Measurements from ENCODE around the gene KCNMB2. TPM values are rescaled to one million over a fixed set of nuclear protein-coding genes. Genes with fewer than 3 reads are reported as not detected.
A peak's percentile ranks its signal among the peaks of the same experiment; 100 is the strongest.

KCNMB2 gene
- total RNA-seq, 1 donor = 1.1 TPM

DNA sequence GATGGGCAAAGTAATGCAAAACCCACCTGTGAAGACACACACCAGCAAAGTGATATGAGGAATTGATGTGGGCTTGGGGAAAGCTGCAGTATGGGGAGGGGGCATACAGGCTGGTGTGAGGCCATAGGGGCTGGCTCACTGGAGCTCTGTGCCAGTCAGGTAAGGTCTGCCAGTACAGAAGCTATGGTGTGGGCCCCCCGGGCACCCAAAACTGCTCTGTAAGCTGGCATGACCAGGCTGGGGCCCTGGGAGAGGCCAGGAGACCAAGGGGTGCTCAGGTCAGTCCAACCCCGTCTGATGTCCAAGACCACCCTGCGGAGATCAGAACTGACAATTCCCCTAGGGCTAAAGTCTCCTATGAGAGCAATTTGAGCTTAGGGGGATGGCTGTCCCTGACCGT is 163.1 kb downstream of the KCNMB2 start:
- no peak overlapping the region for H3K4me3 ChIP-seq (ENCODE audit: insufficient read depth, low read length)
- H3K4me1 ChIP-seq (ENCODE audit: insufficient read depth, low read length) = no peaks in the 10 kb centered on the region
- no peaks in the 10 kb centered on the region for H3K79me2 ChIP-seq (ENCODE audit: insufficient read depth, low read length)
- no peak overlapping the region for H3K27ac ChIP-seq (ENCODE audit: low read depth, low read length)
- no peaks in the 10 kb centered on the region for H3K9me3 ChIP-seq (ENCODE audit: low read depth, low read length)
- H3K36me3 ChIP-seq (ENCODE audit: insufficient read depth, low read length) = no peaks in the 10 kb centered on the region
- DNase-seq (ENCODE audit: insufficient read length, low spot score, missing footprints) = no peak
- H4K20me1 ChIP-seq (ENCODE audit: insufficient read depth, low read length) = no peaks in the 10 kb centered on the region
- H3K27me3 ChIP-seq (ENCODE audit: insufficient read depth, low read length) = no peaks in the 10 kb centered on the region
- TF ChIP-seq, protein P1, sequence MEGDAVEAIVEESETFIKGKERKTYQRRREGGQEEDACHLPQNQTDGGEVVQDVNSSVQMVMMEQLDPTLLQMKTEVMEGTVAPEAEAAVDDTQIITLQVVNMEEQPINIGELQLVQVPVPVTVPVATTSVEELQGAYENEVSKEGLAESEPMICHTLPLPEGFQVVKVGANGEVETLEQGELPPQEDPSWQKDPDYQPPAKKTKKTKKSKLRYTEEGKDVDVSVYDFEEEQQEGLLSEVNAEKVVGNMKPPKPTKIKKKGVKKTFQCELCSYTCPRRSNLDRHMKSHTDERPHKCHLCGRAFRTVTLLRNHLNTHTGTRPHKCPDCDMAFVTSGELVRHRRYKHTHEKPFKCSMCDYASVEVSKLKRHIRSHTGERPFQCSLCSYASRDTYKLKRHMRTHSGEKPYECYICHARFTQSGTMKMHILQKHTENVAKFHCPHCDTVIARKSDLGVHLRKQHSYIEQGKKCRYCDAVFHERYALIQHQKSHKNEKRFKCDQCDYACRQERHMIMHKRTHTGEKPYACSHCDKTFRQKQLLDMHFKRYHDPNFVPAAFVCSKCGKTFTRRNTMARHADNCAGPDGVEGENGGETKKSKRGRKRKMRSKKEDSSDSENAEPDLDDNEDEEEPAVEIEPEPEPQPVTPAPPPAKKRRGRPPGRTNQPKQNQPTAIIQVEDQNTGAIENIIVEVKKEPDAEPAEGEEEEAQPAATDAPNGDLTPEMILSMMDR (IDR thresholded peaks at IDR 0.05; ENCODE audit: extremely low read depth, low read depth, low read length) = no peak
- H3K4me2 ChIP-seq (ENCODE audit: insufficient read depth, low read length) = no peak overlapping the region
- no peak overlapping the region for H2AFZ ChIP-seq (ENCODE audit: low read length)

DNA sequence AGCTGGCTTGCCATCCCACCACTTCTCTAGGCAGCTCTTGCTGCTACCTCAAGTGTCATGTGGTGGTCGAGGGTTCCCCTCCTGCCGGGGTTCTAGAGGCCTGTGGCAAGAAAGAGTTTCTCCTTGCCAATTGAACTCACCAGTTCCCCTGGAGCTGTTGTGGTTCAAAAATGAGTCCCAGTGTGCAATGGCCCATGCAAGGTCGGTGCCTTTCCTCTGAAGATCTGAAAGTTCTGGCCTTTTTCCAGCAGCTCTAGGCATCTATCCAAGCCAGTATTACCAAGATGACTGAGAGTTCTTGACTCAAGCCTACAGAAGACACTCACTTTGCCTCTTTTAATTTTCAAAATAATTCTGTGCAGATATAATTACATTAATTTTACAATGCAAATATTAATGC is 163.6 kb downstream of the KCNMB2 start:
- peak; percentile 26 for DNase-seq (ENCODE audit: insufficient read length, low spot score, missing footprints)
- no peak overlapping the region for H3K4me2 ChIP-seq (ENCODE audit: insufficient read depth, low read length)
- H3K27me3 ChIP-seq (ENCODE audit: insufficient read depth, low read length) = no peaks in the 10 kb centered on the region
- no peak overlapping the region for H3K4me3 ChIP-seq (ENCODE audit: insufficient read depth, low read length)
- no peaks in the 10 kb centered on the region for H4K20me1 ChIP-seq (ENCODE audit: insufficient read depth, low read length)
- TF ChIP-seq, protein P1 (IDR thresholded peaks at IDR 0.05; ENCODE audit: extremely low read depth, low read depth, low read length) = no peak
- H3K9me3 ChIP-seq (ENCODE audit: low read depth, low read length) = no peaks in the 10 kb centered on the region
- H3K27ac ChIP-seq (ENCODE audit: low read depth, low read length) = no peak overlapping the region
- no peak overlapping the region for H2AFZ ChIP-seq (ENCODE audit: low read length)
- no peaks in the 10 kb centered on the region for H3K79me2 ChIP-seq (ENCODE audit: insufficient read depth, low read length)
- H3K36me3 ChIP-seq (ENCODE audit: insufficient read depth, low read length) = no peaks in the 10 kb centered on the region
- H3K4me1 ChIP-seq (ENCODE audit: insufficient read depth, low read length) = no peaks in the 10 kb centered on the region

DNA sequence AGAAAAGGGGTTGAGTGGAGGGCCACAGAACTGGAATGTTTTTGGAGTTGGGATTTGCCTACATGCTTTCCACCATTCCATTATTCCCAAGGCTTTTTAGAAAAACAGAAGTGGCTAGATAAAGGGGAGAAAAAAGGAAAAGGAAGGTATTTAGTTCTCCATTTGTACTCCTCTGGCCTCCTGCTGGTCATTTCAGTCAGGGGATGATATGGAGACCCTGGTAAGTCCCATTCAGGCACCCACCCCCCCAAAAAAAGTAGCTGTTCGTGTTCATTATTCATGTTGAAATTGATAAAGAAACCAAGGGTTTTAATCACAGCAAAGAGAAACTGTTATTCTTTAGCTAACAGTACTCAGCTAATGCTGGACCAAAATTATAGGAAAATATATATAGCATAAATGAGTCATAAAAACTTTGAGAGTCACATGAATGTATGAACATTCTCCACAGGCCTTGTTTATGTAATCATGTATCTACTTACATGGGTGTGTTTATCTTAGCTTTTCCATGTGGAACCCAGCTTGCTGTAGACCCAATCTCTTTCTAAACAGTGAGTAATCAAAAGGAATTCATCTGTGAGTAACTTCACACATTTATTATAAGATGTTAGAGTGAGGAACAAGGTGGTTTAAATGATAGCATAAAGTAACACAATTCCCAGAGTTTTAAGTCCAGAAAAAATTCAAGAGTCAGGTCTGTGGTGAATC is 167.2 kb downstream of the KCNMB2 start:
- Histone ChIP-seq H3K4me1 (ENCODE audit: insufficient read depth, low read length) (no peaks in the 10 kb centered on the region), H3K4me3 (ENCODE audit: insufficient read depth, low read length) (no peak overlapping the region), H3K79me2 (ENCODE audit: insufficient read depth, low read length) (no peaks in the 10 kb centered on the region), H3K27ac (ENCODE audit: low read depth, low read length) (no peak overlapping the region), H3K9me3 (ENCODE audit: low read depth, low read length) (peaks cover 2% of the 10 kb centered on the region), H4K20me1 (ENCODE audit: insufficient read depth, low read length) (no peaks in the 10 kb centered on the region), H2AFZ (ENCODE audit: low read length) (no peak overlapping the region), H3K36me3 (ENCODE audit: insufficient read depth, low read length) (no peaks in the 10 kb centered on the region), H3K27me3 (ENCODE audit: insufficient read depth, low read length) (no peaks in the 10 kb centered on the region), H3K4me2 (ENCODE audit: insufficient read depth, low read length) (no peak overlapping the region)
- DNase-seq (ENCODE audit: insufficient read length, low spot score, missing footprints) = no peak
- TF ChIP-seq, protein P1 (IDR thresholded peaks at IDR 0.05; ENCODE audit: extremely low read depth, low read depth, low read length) = no peak

DNA sequence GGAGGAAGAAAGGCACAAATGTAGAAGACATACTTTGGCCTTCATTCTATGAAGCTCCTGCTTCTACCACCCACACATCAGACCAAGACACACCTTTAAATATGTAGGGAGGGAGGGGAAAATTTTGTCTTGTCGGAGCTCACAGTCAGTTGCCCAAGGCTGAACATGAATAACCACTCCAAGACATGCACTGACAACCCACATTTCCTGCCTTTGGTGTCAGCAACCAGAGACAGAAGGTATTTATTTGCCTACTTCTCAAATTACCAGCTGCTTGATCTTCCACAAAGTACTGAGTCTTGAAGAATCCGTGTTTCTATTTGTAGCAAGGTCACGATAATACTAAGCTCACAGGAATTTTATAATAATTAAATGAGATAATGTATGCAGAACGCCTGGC is 169.7 kb downstream of the KCNMB2 start:
- Histone ChIP-seq H3K4me2 (ENCODE audit: insufficient read depth, low read length) (no peak overlapping the region), H3K9me3 (ENCODE audit: low read depth, low read length) (peaks cover 2% of the 10 kb centered on the region), H3K4me3 (ENCODE audit: insufficient read depth, low read length) (no peak overlapping the region), H2AFZ (ENCODE audit: low read length) (no peak overlapping the region), H4K20me1 (ENCODE audit: insufficient read depth, low read length) (no peaks in the 10 kb centered on the region), H3K4me1 (ENCODE audit: insufficient read depth, low read length) (no peaks in the 10 kb centered on the region), H3K79me2 (ENCODE audit: insufficient read depth, low read length) (no peaks in the 10 kb centered on the region), H3K36me3 (ENCODE audit: insufficient read depth, low read length) (no peaks in the 10 kb centered on the region), H3K27me3 (ENCODE audit: insufficient read depth, low read length) (no peaks in the 10 kb centered on the region), H3K27ac (ENCODE audit: low read depth, low read length) (no peak overlapping the region)
- TF ChIP-seq, protein P1 (IDR thresholded peaks at IDR 0.05; ENCODE audit: extremely low read depth, low read depth, low read length) = no peak
- no peak for DNase-seq (ENCODE audit: insufficient read length, low spot score, missing footprints)
